HepG2 (cell line): ENCODE data around the gene RAB35. TPM values are rescaled to one million over a fixed set of nuclear protein-coding genes. Genes with fewer than 3 reads are reported as not detected.

Source experiments
- AGO2 ChIP-seq: fragments of 200-400 bp; formaldehyde crosslinking; optimal IDR thresholded peaks from 2 replicates; pipeline ENCODE3; 2017; ENCODE audit warnings: mild to moderate bottlenecking, low read depth, low read length, moderate library complexity
- HOMEZ ChIP-seq: IDR thresholded peaks from 2 replicates; pipeline ENCODE4 v1.6.1; 2016; ENCODE audit warnings: low read depth
- MXI1 ChIP-seq: IDR thresholded peaks from 3 replicates; pipeline ENCODE4 v1.6.1; 2012; ENCODE audit warnings: low read depth, low read length, inconsistent platforms, borderline replicate concordance
- RBM39 ChIP-seq: fragments of 200-400 bp; formaldehyde crosslinking; IDR thresholded peaks from one replicate; pipeline ENCODE4 v1.6.1; 2018; ENCODE audit warnings: antibody characterized with exemption, mild to moderate bottlenecking, low read depth, low read length; ENCODE audit not compliant: poor library complexity, severe bottlenecking
- ZNF20 ChIP-seq: sonication (generic); formaldehyde crosslinking; IDR thresholded peaks from 2 replicates; pipeline ENCODE4 v1.4.0; 2020; ENCODE audit warnings: mild to moderate bottlenecking, moderate library complexity, missing genetic modification reagents
- ZNF318 ChIP-seq: sonication (generic); formaldehyde crosslinking; IDR thresholded peaks from 2 replicates; pipeline ENCODE4 v1.4.0; 2020; ENCODE audit warnings: mild to moderate bottlenecking, missing genetic modification reagents
- ZNF580 ChIP-seq: IDR thresholded peaks from 2 replicates; pipeline ENCODE4 v1.6.1; 2016; ENCODE audit warnings: low read depth, borderline replicate concordance
- polyA plus RNA-seq, 8 experiments: library from polyadenylated mRNA; depleted of rRNA in 3 of 8; stranded (reverse) in 7 of 8; unstranded in 1 of 8; fragments of >200 nt; fragmentation: Illumina TruSeq in 4 of 8; extraction: Trizol in 4 of 8; gene quantifications; 2 replicates each; pipeline versions ENCODE4 v1.2.1 to v1.2.3, GENCODE V29; 2011 to 2016; ENCODE audit warnings: low read depth in 4 of 8, missing spikeins in 1 of 8, mixed read lengths in 1 of 8; ENCODE audit not compliant: insufficient read depth in 1 of 8
- total RNA-seq, 5 experiments: library from RNA; depleted of rRNA; stranded (reverse); fragments of >200 nt; fragmentation: Illumina TruSeq; extraction: Trizol; gene quantifications; 2 replicates each; pipeline ENCODE4 v1.2.3, GENCODE V29; 2016; ENCODE audit warnings: low read depth in 1 of 5

RAB35 gene
- total and polyA plus RNA-seq, 2 of the 13 experiments (the other 11 are each of a cell fraction or from before 2014, with no cell fraction given) = 25.2 to 29.1 TPM

- TF ChIP-seq ZNF318 (CRISPR knock-in tag) = no peak
- TF ChIP-seq ZNF20 (CRISPR knock-in tag) = no peak
- no peak for TF ChIP-seq ZNF580 (CRISPR knock-in tag)
- 0 out of 3 replicates have a peak, but pooled peaks have one; percentile 34 for TF ChIP-seq MXI1
- TF ChIP-seq AGO2 = no peak
- TF ChIP-seq HOMEZ (CRISPR knock-in tag) = no peak
- no peak for TF ChIP-seq RBM39
- TF ChIP-seq, all 625 proteins: peak for 32
Observed at GRCh38 chr12:120118321-120119061, 1.9 kb upstream of the RAB35 start (continued).
